ENCODE data around the gene PDZD4. TPM values are rescaled to one million over a fixed set of nuclear protein-coding genes. Genes with fewer than 3 reads are reported as not detected.

Gene PDZD4
- total and polyA plus RNA-seq, 2 of the 4 experiments (the other 2 are of a cell fraction): under 0.01 to 0.38 TPM

GRCh38 chrX:153800177-153800722 lies 30.1 kb downstream of the PDZD4 start:
- no peak overlapping the region for H4K8ac ChIP-seq (ENCODE audit: low read depth in 2 of 2, low read length in 2 of 2)
- CTCF ChIA-PET: no interaction called here
- dilution Hi-C loops (cut with HindIII; ENCODE audit: low sequenced_read_pairs, unreplicated experiment) (no loop called here), in situ Hi-C loops (cut with MboI; ENCODE audit: low sequenced_read_pairs) (no loop called here), intact Hi-C loops (cut with micrococcal nuclease) (no loop called here)
- no peak overlapping the region for H2BK15ac ChIP-seq (ENCODE audit: low read depth, low read length)
- peaks cover 18% of the 10 kb centered on the region for H3K36me3 ChIP-seq (ENCODE audit: control insufficient read depth, insufficient read depth, low read length)
- H4K91ac ChIP-seq (ENCODE audit: insufficient read depth, low read depth, low read length): no peak overlapping the region
- DNase-seq (no peak), ATAC-seq (ENCODE audit: low read depth) (no peak)
- no peak overlapping the region for H3K27ac ChIP-seq (ENCODE audit: insufficient read depth, low read length)
- H3K9me3 ChIP-seq (ENCODE audit: control insufficient read depth, insufficient read depth, low read length): peaks cover 2% of the 10 kb centered on the region; the same call in 1 of the 2 replicates
- no peaks in the 10 kb centered on the region for H3K27me3 ChIP-seq (ENCODE audit: control insufficient read depth, insufficient read depth, low read length)
- no peak overlapping the region for H2BK120ac ChIP-seq (ENCODE audit: low read depth, low read length)
- BruUV-seq (replicated peaks): no TSS peak
- H3K14ac ChIP-seq (replicated peaks; ENCODE audit: low read depth, low read length): no peak overlapping the region
- no peak overlapping the region for H3K56ac ChIP-seq (ENCODE audit: extremely low read depth, insufficient read depth, low read length)
- H2AK9ac ChIP-seq (replicated peaks; ENCODE audit: low read depth, low read length, poor library complexity): no peak overlapping the region
- no peak overlapping the region for H3K18ac ChIP-seq (ENCODE audit: low read depth, low read length)
- H3K4me3 ChIP-seq (ENCODE audit: insufficient read depth, low read depth, low read length): no peak overlapping the region
- H3K4me1 ChIP-seq (ENCODE audit: control insufficient read depth, insufficient read depth, low read length): peaks cover 2% of the 10 kb centered on the region; the same call in 1 of the 2 replicates
- no peak overlapping the region for H3K4me2 ChIP-seq (ENCODE audit: low read depth, low read length)
- H2BK5ac ChIP-seq (ENCODE audit: low read depth, low read length, poor library complexity, severe bottlenecking): no peak overlapping the region
- peaks cover 0 to 8% of the 10 kb centered on the region in 2 experiments; a peak in 2 of 4 replicates for H3K79me1 ChIP-seq (ENCODE audit: low read depth in 1 of 2, low read length in 2 of 2)
- H3K23ac ChIP-seq (ENCODE audit: low read depth, low read length): no peak overlapping the region
- H4K5ac ChIP-seq (ENCODE audit: low read depth, low read length): no peak overlapping the region
- no peaks in the 10 kb centered on the region for H4K20me1 ChIP-seq (ENCODE audit: insufficient read depth, low read length)
- no peak overlapping the region for H2AK5ac ChIP-seq (ENCODE audit: low read depth, low read length)
- no peak overlapping the region for H2AFZ ChIP-seq (replicated peaks; ENCODE audit: low read length, poor library complexity)
- no peak overlapping the region for H3K4ac ChIP-seq (ENCODE audit: low read depth, low read length)
- H2BK20ac ChIP-seq (ENCODE audit: low read depth, low read length): no peak overlapping the region
- H3K9ac ChIP-seq (ENCODE audit: low read depth, low read length): no peak overlapping the region
- TF ChIP-seq SMC3 (IDR thresholded peaks at IDR 0.05; ENCODE audit: low read depth, low read length) (no peak), RFX5 (IDR thresholded peaks at IDR 0.05; ENCODE audit: low read depth, low read length) (no peak), RCOR1 (IDR thresholded peaks at IDR 0.05; ENCODE audit: insufficient replicate concordance, low read length) (no peak), MAZ (IDR thresholded peaks at IDR 0.05; ENCODE audit: borderline replicate concordance, low read depth, low read length) (no peak), CHD1 (IDR thresholded peaks at IDR 0.05; ENCODE audit: low read depth, low read length) (no peak), CEBPB (IDR thresholded peaks at IDR 0.05; ENCODE audit: low read depth, low read length) (no peak), USF2 (IDR thresholded peaks at IDR 0.05; ENCODE audit: low read depth, low read length) (no peak), ELK1 (IDR thresholded peaks at IDR 0.05; ENCODE audit: borderline replicate concordance, low read depth, low read length) (no peak), MAFK (IDR thresholded peaks at IDR 0.05; ENCODE audit: low read depth, low read length) (no peak), FOS (IDR thresholded peaks at IDR 0.05; ENCODE audit: low read depth, low read length) (no peak), POLR2A (IDR thresholded peaks at IDR 0.05; ENCODE audit: low read depth, low read length) (no peak), CTCF (conservative IDR thresholded peaks at IDR 0.05; ENCODE audit: low read depth, low read length) (no peak), NFE2L2 (IDR thresholded peaks at IDR 0.05; ENCODE audit: low read depth, low read length) (no peak)
- H3K9me1 ChIP-seq (ENCODE audit: insufficient read depth, low read length): no peaks in the 10 kb centered on the region
- 86% methylated on average over 11 of the region's 16 CpGs; no CpG with 5 or more reads in 1 of the 2 experiments for WGBS, 2 experiments (ENCODE audit: extremely low coverage in 2 of 2, insufficient read length in 1 of 2)
- POLR2A ChIA-PET (ENCODE audit: unreplicated experiment): no interaction called here

Measured in IMR-90 (cell line).